B cell (primary cell): Measurements from ENCODE around the gene KRT74. TPM values are rescaled to one million over a fixed set of nuclear protein-coding genes. Genes with fewer than 3 reads are reported as not detected.

Experiments
- ATAC-seq: fragments of 200-7000 bp; cut with Tn5 transposase; one replicate; pipeline ENCODE4 v1.10.0; 2021; ENCODE audit warnings: low read depth, mild to moderate bottlenecking, moderate number of reproducible peaks, moderate library complexity
- CTCF ChIA-PET: fragments of 350-600 bp; sonication (Branson Sonifier 250); formaldehyde crosslinking; loops from one replicate; lab custom pipeline; 2021; ENCODE audit warnings: antibody characterized with exemption, inconsistent platforms; lab: Charles Lee
- POLR2A ChIA-PET: fragments of 350-600 bp; sonication (Branson Sonifier 250); formaldehyde crosslinking; loops from one replicate; lab custom pipeline; 2021; ENCODE audit warnings: antibody characterized with exemption; lab: Charles Lee
- DNase-seq: peaks from one replicate; pipeline ENCODE4 v3.0.0; 2013
- H2AFZ ChIP-seq: 2 replicates; pipeline ENCODE4 v1.6.1; 2012; ENCODE audit warnings: mild to moderate bottlenecking, low read depth, low read length; ENCODE audit not compliant: insufficient read depth, poor library complexity, severe bottlenecking
- H3K27ac ChIP-seq, 2 donors: 1 replicate in 1 of 2; 2 replicates in 1 of 2; pipeline ENCODE4 v1.5.1; 2012 to 2013; ENCODE audit warnings: low read length in 2 of 2, mild to moderate bottlenecking in 2 of 2, moderate library complexity in 1 of 2
- H3K27me3 ChIP-seq, 4 experiments: fragments of 200-600 bp in 1 of 4; sonication (generic) in 1 of 4; replicated peaks in 1 of 4; 1 replicate in 2 of 4; 2 replicates in 2 of 4; pipeline versions ENCODE4 v1.6.1 to v1.7.0; 2013 to 2016; ENCODE audit warnings: low read length in 3 of 4, mild to moderate bottlenecking in 2 of 4, mixed read lengths in 1 of 4, moderate library complexity in 1 of 4; ENCODE audit not compliant: insufficient read depth in 4 of 4, control insufficient read depth in 3 of 4; ENCODE audit errors: control extremely low read depth in 1 of 4
- H3K36me3 ChIP-seq, 2 experiments: replicated peaks in 1 of 2; 1 replicate in 1 of 2; 2 replicates in 1 of 2; pipeline versions ENCODE4 v1.6.1 to v1.7.1; 2013; ENCODE audit warnings: low read length in 1 of 2; ENCODE audit not compliant: insufficient read depth in 2 of 2, control insufficient read depth in 1 of 2; ENCODE audit errors: control extremely low read depth in 1 of 2, extremely low read depth in 1 of 2
- H3K4me1 ChIP-seq, 2 donors: fragments of 200-600 bp in 1 of 2; sonication (generic) in 1 of 2; 1 replicate in 1 of 2; 2 replicates in 1 of 2; pipeline versions ENCODE4 v1.5.1 to v1.6.1; 2013 to 2017; ENCODE audit warnings: low read length in 2 of 2; ENCODE audit not compliant: control insufficient read depth in 2 of 2, insufficient read depth in 2 of 2
- H3K4me2 ChIP-seq: replicated peaks from 2 replicates; pipeline ENCODE3; 2012; ENCODE audit warnings: mild to moderate bottlenecking, low read depth, low read length; ENCODE audit not compliant: poor library complexity, severe bottlenecking
- H3K4me3 ChIP-seq, 5 experiments: fragments of 200-600 bp in 1 of 5; sonication (generic) in 1 of 5; 1 replicate in 3 of 5; 2 replicates in 2 of 5; pipeline versions ENCODE4 v1.5.1 to v1.7.0; 2011 to 2016; ENCODE audit warnings: low read length in 4 of 5, mild to moderate bottlenecking in 4 of 5, low read depth in 2 of 5, control low read depth in 1 of 5, moderate library complexity in 1 of 5; ENCODE audit not compliant: insufficient read depth in 1 of 5; ENCODE audit errors: control extremely low read depth in 1 of 5, extremely low read depth in 1 of 5
- H3K79me2 ChIP-seq: fragments of 200-600 bp; sonication (generic); one replicate; pipeline ENCODE4 v1.6.0; 2016; ENCODE audit warnings: low read length; ENCODE audit not compliant: control insufficient read depth, insufficient read depth
- H3K9ac ChIP-seq: fragments of 200-600 bp; sonication (generic); 2 replicates; pipeline ENCODE4 v1.6.1; 2017; ENCODE audit warnings: mild to moderate bottlenecking, low read length, moderate library complexity
- H3K9me3 ChIP-seq, 3 donors: one replicate each; pipeline versions ENCODE4 v1.6.1 to v1.7.1; 2013; ENCODE audit warnings: low read length in 2 of 3; ENCODE audit not compliant: control insufficient read depth in 2 of 3, insufficient read depth in 1 of 3; ENCODE audit errors: control extremely low read depth in 1 of 3
- H4K20me1 ChIP-seq: 2 replicates; pipeline ENCODE4 v1.6.0; 2012; ENCODE audit warnings: mild to moderate bottlenecking, low read length; ENCODE audit not compliant: insufficient read depth, control insufficient read depth, poor library complexity, severe bottlenecking
- H3K27ac Mint-ChIP-seq: one replicate; pipeline ENCODE4 v1.8.0; 2021; ENCODE audit warnings: mixed read lengths
- H3K27me3 Mint-ChIP-seq: one replicate; pipeline ENCODE4 v1.8.0; 2021; ENCODE audit warnings: mixed read lengths
- H3K4me1 Mint-ChIP-seq: one replicate; pipeline ENCODE4 v1.8.0; 2021; ENCODE audit warnings: mixed read lengths
- H3K4me3 Mint-ChIP-seq: one replicate; pipeline ENCODE4 v1.8.0; 2021; ENCODE audit warnings: mixed read lengths
- H3K9me3 Mint-ChIP-seq: one replicate; pipeline ENCODE4 v1.8.0; 2022; ENCODE audit warnings: mixed read lengths; ENCODE audit not compliant: insufficient read depth
- CTCF ChIP-seq: fragments of 200-600 bp; IDR thresholded peaks from one replicate; pipeline ENCODE4 v1.8.0; 2022; ENCODE audit warnings: antibody characterized with exemption, mild to moderate bottlenecking
- EZH2 ChIP-seq: IDR thresholded peaks from 2 replicates; pipeline ENCODE4 v1.6.1; 2012; ENCODE audit warnings: borderline replicate concordance, low read depth, mild to moderate bottlenecking, moderate library complexity, low read length; ENCODE audit not compliant: insufficient read depth, poor library complexity, severe bottlenecking
- WGBS: methylation state at CpG from one replicate; pipeline ENCODE4 v1.1.5; 2013; ENCODE audit warnings: missing lambda C conversion rate; ENCODE audit not compliant: insufficient coverage; 5-methylcytosine and 5-hydroxymethylcytosine counted together
- intact Hi-C: fragments of 100-400 bp; cut with micrococcal nuclease; formaldehyde crosslinking; loops from one replicate; pipeline ENCODE4 v1.10.0; 2022
- polyA plus RNA-seq: library from polyadenylated mRNA; depleted of rRNA; stranded (reverse); fragments of >200 nt; gene quantifications from 2 replicates; pipeline ENCODE4 v1.2.3, GENCODE V29; 2012
- total RNA-seq, 2 donors: library from RNA; stranded (reverse); fragments of 120-200 nt in 1 of 2; gene quantifications; 1 replicate in 1 of 2; 2 replicates in 1 of 2; pipeline versions ENCODE4 v1.2.3 to v1.2.4, GENCODE V29; 2013 to 2022

The KRT74 gene
- total and polyA plus RNA-seq, 2 donors (not counting 1 experiment from before 2014, with no cell fraction given) = not detected

DNA sequence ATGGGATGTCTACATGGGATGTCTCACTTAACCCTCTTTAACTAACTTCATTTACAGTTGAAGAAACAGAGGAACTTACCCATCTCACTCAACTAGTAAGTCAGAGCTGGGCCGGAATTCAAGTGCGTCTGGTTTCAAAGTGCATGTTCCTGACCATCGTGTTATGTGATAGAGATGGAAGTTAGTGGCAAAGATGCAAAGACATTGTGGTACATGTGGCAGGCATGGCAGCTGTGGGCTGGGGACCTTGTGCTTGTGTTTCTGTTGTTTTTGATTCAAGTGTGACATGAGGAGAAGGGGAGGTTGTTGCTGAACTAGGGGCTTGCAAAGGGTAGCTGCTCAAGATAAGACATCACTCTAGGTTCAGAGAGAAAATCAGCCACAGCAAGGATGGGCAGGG lies 2.3 kb upstream of the KRT74 start:
- DNase-seq (no peak), ATAC-seq (no peak)
- Mint-ChIP-seq H3K4me3 (no peak overlapping the region), H3K4me1 (no peaks in the 10 kb centered on the region), H3K9me3 (no peaks in the 10 kb centered on the region), H3K27ac (no peak overlapping the region), H3K27me3 (peaks cover 5% of the 10 kb centered on the region)
- intact Hi-C loops = no loop called here
- H3K4me1 ChIP-seq = no peaks in the 10 kb centered on the region
- TF ChIP-seq CTCF = no peak
- no peak for TF ChIP-seq EZH2
- no peaks in the 10 kb centered on the region for H3K9me3 ChIP-seq
- no peaks in the 10 kb centered on the region for H3K79me2 ChIP-seq
- ChIA-PET POLR2A (no interaction called here), CTCF (no interaction called here)
- H3K4me2 ChIP-seq = no peak overlapping the region
- no peak overlapping the region for H2AFZ ChIP-seq
- no peaks in the 10 kb centered on the region for H3K36me3 ChIP-seq
- H4K20me1 ChIP-seq = no peaks in the 10 kb centered on the region
- 100% methylated on average over 2 of the region's 3 CpGs for WGBS
- H3K27me3 ChIP-seq = peaks cover 0 to 7% (median 0%) of the 10 kb centered on the region in 4 experiments
- no peak overlapping the region for H3K4me3 ChIP-seq
- H3K27ac ChIP-seq = no peak overlapping the region
- H3K9ac ChIP-seq = no peak overlapping the region

GRCh38 chr12:52575256-52575655 lies 1.6 kb upstream of the KRT74 start:
- Histone ChIP-seq H3K9me3 (no peaks in the 10 kb centered on the region), H3K27me3 (peaks cover 0 to 9% (median 0%) of the 10 kb centered on the region in 4 experiments), H3K9ac (no peak overlapping the region), H3K4me1 (no peaks in the 10 kb centered on the region), H3K36me3 (no peaks in the 10 kb centered on the region), H2AFZ (no peak overlapping the region), H3K79me2 (no peaks in the 10 kb centered on the region), H3K4me2 (no peak overlapping the region), H3K4me3 (no peak overlapping the region), H4K20me1 (no peaks in the 10 kb centered on the region), H3K27ac (no peak overlapping the region)
- intact Hi-C loops = no loop called here
- Mint-ChIP-seq H3K4me1 (no peaks in the 10 kb centered on the region), H3K27me3 (peaks cover 7% of the 10 kb centered on the region), H3K27ac (no peak overlapping the region), H3K4me3 (no peak overlapping the region), H3K9me3 (no peaks in the 10 kb centered on the region)
- ChIA-PET CTCF (no interaction called here), POLR2A (no interaction called here)
- no peak for ATAC-seq
- 57% methylated on average over 8 of the region's 9 CpGs for WGBS
- no peak for DNase-seq
- TF ChIP-seq EZH2 = no peak
- TF ChIP-seq CTCF = no peak
